ENCODE data around the gene C2CD2L. TPM values are rescaled to one million over a fixed set of nuclear protein-coding genes. Genes with fewer than 3 reads are reported as not detected.

C2CD2L gene
- polyA plus RNA-seq, 3 donors: 3.8 to 60.2 (median 6.4) TPM

DNA sequence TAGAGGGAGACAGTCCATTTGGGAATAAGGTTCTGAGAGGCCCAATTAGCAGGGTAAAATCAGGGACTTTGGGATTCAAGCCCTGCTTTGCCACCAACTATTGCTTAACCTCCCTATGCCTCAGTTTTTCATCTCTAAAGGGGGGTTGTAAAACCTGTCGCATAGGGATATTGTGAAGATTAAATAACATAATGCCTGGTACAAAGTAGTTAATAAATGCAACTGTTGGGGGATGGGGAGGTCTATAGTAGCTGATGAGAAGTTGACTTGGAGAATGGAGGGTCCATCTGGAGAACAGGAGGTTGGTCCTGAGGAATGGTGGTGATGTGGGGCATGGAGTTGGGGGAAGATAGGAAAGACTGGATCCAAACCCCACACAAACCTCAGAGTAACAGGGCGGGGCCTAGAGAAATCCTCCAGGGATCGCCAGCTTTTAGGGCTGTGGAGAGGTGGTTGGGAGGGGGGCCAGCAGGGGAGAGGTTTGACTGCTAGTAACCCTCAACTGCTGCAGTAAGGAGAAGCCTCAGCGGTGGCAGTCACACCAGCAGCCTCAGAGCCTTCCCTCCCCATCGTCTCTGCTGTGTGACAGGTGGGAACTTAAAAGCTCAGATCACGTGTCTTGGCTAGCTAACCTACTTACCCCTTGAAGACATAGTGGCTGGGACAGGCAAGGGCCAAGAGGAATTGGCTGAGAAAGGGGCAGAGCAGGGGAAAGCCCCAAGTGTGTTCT is 40.6 kb downstream of the C2CD2L start:
- TF ChIP-seq CTCF (IDR thresholded peaks at IDR 0.05): no peak
- peaks cover 18 to 22% of the 10 kb centered on the region in 2 donors for H3K4me1 ChIP-seq (ENCODE audit: control insufficient read depth in 1 of 2, insufficient read depth in 2 of 2, low read length in 2 of 2)
- peaks cover 0 to 5% of the 10 kb centered on the region in 2 donors for H3K36me3 Mint-ChIP-seq

DNA sequence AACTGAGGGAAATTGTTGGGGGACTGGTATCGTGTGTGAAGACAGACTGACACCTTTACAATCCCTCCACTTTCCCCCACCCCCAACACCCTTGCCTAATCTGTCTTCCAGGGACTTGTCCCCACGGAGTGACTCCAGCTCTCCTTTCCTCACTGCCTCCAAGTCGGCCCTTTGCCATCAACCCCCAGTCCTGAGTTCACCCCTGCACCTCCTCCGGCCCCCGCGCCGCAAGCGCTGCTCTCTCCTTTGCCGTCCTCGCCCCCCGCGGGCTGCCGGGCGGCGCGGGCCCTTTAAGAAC is 41.5 kb downstream of the C2CD2L start:
- peaks cover 40 to 56% of the 10 kb centered on the region in 2 donors for H3K27me3 ChIP-seq (ENCODE audit: control insufficient read depth in 2 of 2, insufficient read depth in 2 of 2, low read length in 2 of 2)
- H4K20me1 ChIP-seq (ENCODE audit: insufficient read depth, low read length): no peaks in the 10 kb centered on the region
- H3K4me3 ChIP-seq (replicated peaks in 1 of 3; ENCODE audit: low read depth in 2 of 3, low read length in 3 of 3): peak overlapping the region; percentile 4 to 75 (median 22)
- 2% methylated on average over 15 of the region's 16 CpGs for WGBS (ENCODE audit: insufficient coverage)
- Mint-ChIP-seq H3K27ac (peak overlapping the region in 2 of 7 donors; percentile 30 to 35), H3K27me3 (ENCODE audit: low read depth in 3 of 3) (peaks cover 56 to 78% (median 59%) of the 10 kb centered on the region in 3 donors), H3K36me3 (peaks cover 0 to 5% of the 10 kb centered on the region in 2 donors), H3K4me1 (peaks cover 29% of the 10 kb centered on the region), H3K9me3 (peaks cover 0 to 17% (median 0%) of the 10 kb centered on the region in 7 donors), H3K4me3 (peak overlapping the region; percentile 76 to 91)
- H3K4me1 ChIP-seq (ENCODE audit: control insufficient read depth in 1 of 2, insufficient read depth in 2 of 2, low read length in 2 of 2): peaks cover 15 to 18% of the 10 kb centered on the region in 2 donors
- H3K9me3 ChIP-seq (replicated peaks in 1 of 2; ENCODE audit: control insufficient read depth in 1 of 2, insufficient read depth in 1 of 2, low read length in 2 of 2): peaks cover 0 to 11% of the 10 kb centered on the region in 2 donors
- H3K27ac ChIP-seq (ENCODE audit: low read depth in 1 of 2, low read length in 2 of 2): no peak overlapping the region
- no peaks in the 10 kb centered on the region for H3K36me3 ChIP-seq (replicated peaks in 1 of 2; ENCODE audit: control insufficient read depth in 1 of 2, insufficient read depth in 2 of 2, low read length in 2 of 2)
- peak overlapping the region; percentile 78 for H3K4me2 ChIP-seq (replicated peaks; ENCODE audit: extremely low read depth, low read length, poor library complexity, severe bottlenecking)
- H3K9ac ChIP-seq (ENCODE audit: insufficient read depth, low read length, poor library complexity, severe bottlenecking): peak overlapping the region; percentile 54
- TF ChIP-seq CTCF (IDR thresholded peaks at IDR 0.05): no peak
- intact Hi-C loops (cut with micrococcal nuclease): loop anchor here (10.0 kb wide), 1 partner anchor 46 kb away; no protein-coding TSS in a partner anchor
- no peaks in the 10 kb centered on the region for H3K79me2 ChIP-seq (ENCODE audit: insufficient read depth, low read length)
- no peak for DNase-seq
- H2AFZ ChIP-seq (ENCODE audit: insufficient read depth, low read depth, low read length, poor library complexity, severe bottlenecking): peak overlapping the region; percentile 87

More for the DNA sequence above, 40.6 kb downstream of the C2CD2L start:
- no peak overlapping the region for H3K27ac ChIP-seq (ENCODE audit: low read depth in 1 of 2, low read length in 2 of 2)
- Mint-ChIP-seq H3K4me3 (peak overlapping the region in 1 of 2 donors; percentile 91), H3K27ac (peak overlapping the region in 1 of 7 donors; percentile 63), H3K9me3 (peaks cover 0 to 23% (median 3%) of the 10 kb centered on the region in 7 donors), H3K27me3 (ENCODE audit: low read depth in 3 of 3) (peaks cover 51 to 77% (median 59%) of the 10 kb centered on the region in 3 donors), H3K4me1 (peaks cover 35% of the 10 kb centered on the region)
- no peaks in the 10 kb centered on the region for H4K20me1 ChIP-seq (ENCODE audit: insufficient read depth, low read length)
- intact Hi-C loops (cut with micrococcal nuclease): loop anchor here (10.0 kb wide), 1 partner anchor 47 kb away; no protein-coding TSS in a partner anchor
- H3K4me2 ChIP-seq (replicated peaks; ENCODE audit: extremely low read depth, low read length, poor library complexity, severe bottlenecking): no peak overlapping the region
- H2AFZ ChIP-seq (ENCODE audit: insufficient read depth, low read depth, low read length, poor library complexity, severe bottlenecking): no peak overlapping the region
- H3K79me2 ChIP-seq (ENCODE audit: insufficient read depth, low read length): no peaks in the 10 kb centered on the region
- WGBS (ENCODE audit: insufficient coverage): no CpG with 5 or more reads among the region's 6 CpGs
- peaks cover 0 to 11% of the 10 kb centered on the region in 2 donors for H3K9me3 ChIP-seq (replicated peaks in 1 of 2; ENCODE audit: control insufficient read depth in 1 of 2, insufficient read depth in 1 of 2, low read length in 2 of 2)
- no peaks in the 10 kb centered on the region for H3K36me3 ChIP-seq (replicated peaks in 1 of 2; ENCODE audit: control insufficient read depth in 1 of 2, insufficient read depth in 2 of 2, low read length in 2 of 2)
- DNase-seq: no peak
- H3K9ac ChIP-seq (ENCODE audit: insufficient read depth, low read length, poor library complexity, severe bottlenecking): no peak overlapping the region
- peaks cover 40 to 56% of the 10 kb centered on the region in 2 donors for H3K27me3 ChIP-seq (ENCODE audit: control insufficient read depth in 2 of 2, insufficient read depth in 2 of 2, low read length in 2 of 2)
- no peak overlapping the region for H3K4me3 ChIP-seq (replicated peaks in 1 of 3; ENCODE audit: low read depth in 2 of 3, low read length in 3 of 3)
